ENCODE data around the gene SLC24A3.

DNA sequence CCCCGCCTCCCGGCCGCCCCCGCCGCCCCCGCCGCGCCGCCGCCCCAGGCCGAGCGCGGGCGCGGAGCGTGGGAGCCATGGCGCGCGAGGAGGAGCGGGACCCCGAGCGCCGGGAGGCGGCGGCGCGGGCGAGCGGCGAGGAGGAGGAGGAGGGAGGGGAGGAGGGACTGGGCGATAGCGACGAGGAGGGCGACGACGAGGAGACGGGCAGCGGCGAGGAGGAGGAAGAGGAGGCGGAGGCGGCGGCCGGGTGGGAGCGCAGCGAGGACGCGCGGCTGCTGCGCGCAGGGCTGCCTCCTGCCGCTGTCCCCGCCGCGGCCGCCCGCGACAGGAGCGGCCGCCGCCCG, at the start of gene SLC24A3:
- TF ChIP-seq EZH2 (IDR thresholded peaks at IDR 0.05) (no peak), POLR2AphosphoS5 (IDR thresholded peaks at IDR 0.05; ENCODE audit: borderline replicate concordance, low read depth, low read length) (no peak)
